Osteocyte (in vitro differentiated cells): ENCODE results near the gene EPHB3. TPM values are rescaled to one million over a fixed set of nuclear protein-coding genes. Genes with fewer than 3 reads are reported as not detected.
"Not testable (repeated sequence)": the region's sequence is repeated elsewhere in the genome, so short reads cannot be mapped to it uniquely, and the experiment has no call there.

Experiments
- DNase-seq: peaks from one replicate; pipeline ENCODE4 v3.0.0; 2021; ENCODE audit warnings: mixed read lengths; ENCODE audit not compliant: unreplicated experiment; ENCODE audit errors: extremely low spot score
- H3K27ac Mint-ChIP-seq: one replicate; pipeline ENCODE4 v1.8.0; 2021; ENCODE audit warnings: mild to moderate bottlenecking, mixed read lengths; ENCODE audit not compliant: unreplicated experiment
- H3K27me3 Mint-ChIP-seq: one replicate; pipeline ENCODE4 v1.8.0; 2021; ENCODE audit warnings: mixed read lengths; ENCODE audit not compliant: unreplicated experiment
- H3K36me3 Mint-ChIP-seq: one replicate; pipeline ENCODE4 v1.8.0; 2021; ENCODE audit warnings: mixed read lengths; ENCODE audit not compliant: unreplicated experiment
- H3K4me1 Mint-ChIP-seq: one replicate; pipeline ENCODE4 v1.8.0; 2021; ENCODE audit warnings: mixed read lengths; ENCODE audit not compliant: unreplicated experiment
- H3K4me3 Mint-ChIP-seq: one replicate; pipeline ENCODE4 v1.8.0; 2021; ENCODE audit warnings: mild to moderate bottlenecking, moderate library complexity, mixed read lengths; ENCODE audit not compliant: unreplicated experiment
- H3K9me3 Mint-ChIP-seq: one replicate; pipeline ENCODE4 v1.8.0; 2021; ENCODE audit warnings: mixed read lengths; ENCODE audit not compliant: unreplicated experiment
- CTCF ChIP-seq: fragments of 200-600 bp; sonication (generic); IDR thresholded peaks from 2 replicates; pipeline ENCODE4 v1.5.0; 2021; ENCODE audit warnings: antibody characterized with exemption, mild to moderate bottlenecking, moderate library complexity
- total RNA-seq: library from RNA; stranded (reverse); gene quantifications from 2 replicates; pipeline ENCODE4 v1.2.1, GENCODE V29; 2021

The EPHB3 gene
- total RNA-seq, 1 donor from 2014 or later, result 11.4 TPM

DNA sequence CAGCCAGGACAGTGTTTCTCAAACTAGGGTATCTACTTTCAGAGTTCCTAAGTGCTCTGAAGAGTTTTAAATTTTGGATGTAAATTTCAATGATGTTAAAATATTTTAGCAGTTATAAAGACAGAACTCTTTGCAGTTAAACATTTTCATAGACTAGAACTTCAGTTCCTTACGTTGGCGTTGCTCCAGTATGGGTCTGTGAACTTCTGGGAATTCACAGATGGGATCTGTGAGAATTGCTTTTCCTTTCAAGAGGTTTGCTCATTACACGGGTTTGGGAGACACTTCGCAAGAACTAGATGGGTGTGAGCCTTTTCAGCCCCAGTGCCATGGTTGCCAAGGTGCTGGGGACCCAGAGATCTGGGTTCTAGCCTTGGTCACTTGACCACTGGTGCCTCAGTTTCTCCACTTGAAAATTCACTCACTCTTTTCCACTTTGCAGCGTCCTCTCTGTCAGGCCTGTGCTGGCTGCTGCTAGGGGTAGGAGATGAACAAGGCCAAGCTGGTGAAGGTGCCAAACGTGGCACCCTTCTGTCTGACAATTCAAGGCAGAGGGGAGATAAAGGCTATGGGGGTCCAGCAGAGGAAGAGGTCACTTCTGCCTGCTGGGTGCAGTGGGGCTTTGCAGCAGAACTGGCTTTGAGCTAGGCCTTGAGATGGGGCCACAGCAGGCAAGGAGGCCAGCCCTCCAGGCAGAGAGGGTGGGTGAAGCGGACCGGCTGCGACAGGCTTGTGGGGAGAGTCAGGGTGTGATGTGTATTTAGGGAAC, 48.1 kb downstream of the EPHB3 start:
- Mint-ChIP-seq H3K4me3 (no peak overlapping the region), H3K27me3 (peaks cover 8% of the 10 kb centered on the region), H3K27ac (no peak overlapping the region), H3K4me1 (peaks cover 6% of the 10 kb centered on the region), H3K9me3 (no peaks in the 10 kb centered on the region), H3K36me3 (no peaks in the 10 kb centered on the region)
- TF ChIP-seq CTCF, result no peak
- DNase-seq, result no peak

GRCh38 chr3:184610245-184610871, 48.8 kb downstream of the EPHB3 start:
- Mint-ChIP-seq H3K4me1 (no peaks in the 10 kb centered on the region), H3K27ac (no peak overlapping the region), H3K9me3 (no peaks in the 10 kb centered on the region), H3K36me3 (no peaks in the 10 kb centered on the region), H3K4me3 (no peak overlapping the region), H3K27me3 (peaks cover 8% of the 10 kb centered on the region)
- no peak for TF ChIP-seq CTCF
- DNase-seq, result no peak

DNA sequence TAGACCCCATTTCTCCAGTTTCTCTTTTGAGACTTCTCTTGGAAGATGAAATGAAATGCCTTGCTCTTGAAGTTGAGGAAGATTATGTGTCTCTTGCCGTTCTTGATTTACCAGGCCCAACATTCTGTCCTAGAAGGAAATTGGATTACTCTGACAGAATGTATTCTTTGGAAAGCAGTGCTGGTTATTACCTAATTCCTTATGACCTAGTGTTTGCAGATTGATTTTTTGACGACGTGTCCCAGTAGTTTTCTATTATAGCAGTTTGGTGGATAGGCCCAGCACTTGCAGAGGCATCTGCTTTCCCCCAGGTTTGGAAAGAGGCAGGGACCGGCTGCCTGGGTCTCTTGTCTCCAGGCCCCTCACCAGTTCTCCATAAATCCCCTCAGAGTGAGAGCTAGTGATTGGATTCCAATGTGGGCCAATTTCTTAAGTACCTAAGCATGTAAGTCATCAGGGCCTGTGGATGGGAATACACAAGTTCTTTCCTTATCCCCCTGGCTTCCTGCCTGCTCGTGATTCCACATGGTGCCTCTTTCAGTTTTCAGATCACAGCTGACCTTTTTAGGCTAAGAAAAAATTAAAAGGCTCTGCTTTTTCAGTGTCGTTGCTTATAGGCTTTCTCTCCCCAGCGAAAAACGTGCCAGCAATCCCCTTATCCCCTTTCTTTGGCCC, 50.2 kb downstream of the EPHB3 start:
- Mint-ChIP-seq H3K27ac (no peak overlapping the region), H3K4me3 (no peak overlapping the region), H3K36me3 (no peaks in the 10 kb centered on the region), H3K9me3 (no peaks in the 10 kb centered on the region), H3K4me1 (no peaks in the 10 kb centered on the region), H3K27me3 (peaks cover 16% of the 10 kb centered on the region)
- TF ChIP-seq CTCF, result no peak
- no peak for DNase-seq

GRCh38 chr3:184615396-184615795, 53.8 kb downstream of the EPHB3 start:
- Mint-ChIP-seq H3K9me3 (no peaks in the 10 kb centered on the region), H3K27ac (no peak overlapping the region), H3K4me3 (no peak overlapping the region), H3K4me1 (peaks cover 3% of the 10 kb centered on the region), H3K36me3 (peaks cover 2% of the 10 kb centered on the region), H3K27me3 (peaks cover 28% of the 10 kb centered on the region)
- no peak for TF ChIP-seq CTCF
- no peak for DNase-seq

GRCh38 chr3:184616436-184616835, 54.9 kb downstream of the EPHB3 start:
- peaks cover 2% of the 10 kb centered on the region for H3K36me3 Mint-ChIP-seq
- H3K27ac Mint-ChIP-seq, result no peak overlapping the region
- no peak for TF ChIP-seq CTCF
- no peaks in the 10 kb centered on the region for H3K9me3 Mint-ChIP-seq
- H3K27me3 Mint-ChIP-seq, result peaks cover 28% of the 10 kb centered on the region
- H3K4me3 Mint-ChIP-seq, result no peak overlapping the region
- no peak for DNase-seq
- peaks cover 3% of the 10 kb centered on the region for H3K4me1 Mint-ChIP-seq

GRCh38 chr3:184617306-184617705, 55.7 kb downstream of the EPHB3 start:
- not testable (repeated sequence) for DNase-seq, H3K4me3 Mint-ChIP-seq, H3K27ac Mint-ChIP-seq, H3K9me3 Mint-ChIP-seq, H3K4me1 Mint-ChIP-seq, H3K36me3 Mint-ChIP-seq
- peaks cover 28% of the 10 kb centered on the region for H3K27me3 Mint-ChIP-seq
